ENCODE measurements around the gene PHF12.

DNA sequence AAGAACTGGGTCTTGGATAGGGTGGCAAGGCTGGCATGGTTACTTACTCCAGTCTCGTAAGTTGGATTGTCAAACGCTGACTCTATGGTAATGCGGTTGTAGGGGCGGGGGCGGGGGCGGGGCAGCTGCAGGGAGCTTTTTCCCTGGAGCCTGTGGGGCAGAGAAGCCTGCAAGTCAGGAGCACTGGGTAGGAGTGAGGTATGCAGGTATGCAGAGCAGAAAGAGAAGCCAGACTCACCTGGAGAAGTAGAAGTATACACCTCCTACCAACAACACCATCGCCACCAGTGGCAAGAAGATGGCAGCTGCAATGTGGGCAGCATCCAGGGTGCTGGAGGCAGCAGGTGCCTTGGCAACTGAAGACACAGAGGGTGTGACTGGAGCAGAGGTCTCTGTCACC lies 4.8 kb upstream of the PHF12 start:
- TF ChIP-seq GATA2 (IDR thresholded peaks at IDR 0.05; ENCODE audit: low read depth, low read length) (no peak), GATA3 (IDR thresholded peaks at IDR 0.05; ENCODE audit: low read depth, low read length) (no peak)

Data from SH-SY5Y (cell line).